Right ventricle myocardium superior (tissue), 1 donor: ENCODE data around the gene TPPP3. TPM values are rescaled to one million over a fixed set of nuclear protein-coding genes. Genes with fewer than 3 reads are reported as not detected.
A peak's percentile ranks its signal among the peaks of the same experiment; 100 is the strongest.

Source experiments
- ATAC-seq: fragments of 200-7000 bp; cut with Tn5 transposase; one replicate; pipeline ENCODE4 v1.9.1; 2020; ENCODE audit warnings: mild to moderate bottlenecking; ENCODE audit not compliant: poor library complexity
- DNase-seq: peaks from one replicate; pipeline ENCODE4 v3.0.0-alpha.2; 2020
- intact Hi-C: fragments of 100-400 bp; cut with DNase I; formaldehyde crosslinking; loops from one replicate; pipeline ENCODE4 v1.11.2; 2022
- total RNA-seq: library from RNA; stranded (reverse); fragmentation: NEBNext Ultra II Directional; extraction: Animal tissue kit (Norgen Biotek cat#: 25700); gene quantifications from one replicate; pipeline ENCODE4 v1.2.1, GENCODE V29; 2021
- donor health status: DM: no; HTN: yes; CAD: no; lungs with severe emphysema.

The TPPP3 gene
- total RNA-seq, 1 donor from 2014 or later: 8.9 TPM

DNA sequence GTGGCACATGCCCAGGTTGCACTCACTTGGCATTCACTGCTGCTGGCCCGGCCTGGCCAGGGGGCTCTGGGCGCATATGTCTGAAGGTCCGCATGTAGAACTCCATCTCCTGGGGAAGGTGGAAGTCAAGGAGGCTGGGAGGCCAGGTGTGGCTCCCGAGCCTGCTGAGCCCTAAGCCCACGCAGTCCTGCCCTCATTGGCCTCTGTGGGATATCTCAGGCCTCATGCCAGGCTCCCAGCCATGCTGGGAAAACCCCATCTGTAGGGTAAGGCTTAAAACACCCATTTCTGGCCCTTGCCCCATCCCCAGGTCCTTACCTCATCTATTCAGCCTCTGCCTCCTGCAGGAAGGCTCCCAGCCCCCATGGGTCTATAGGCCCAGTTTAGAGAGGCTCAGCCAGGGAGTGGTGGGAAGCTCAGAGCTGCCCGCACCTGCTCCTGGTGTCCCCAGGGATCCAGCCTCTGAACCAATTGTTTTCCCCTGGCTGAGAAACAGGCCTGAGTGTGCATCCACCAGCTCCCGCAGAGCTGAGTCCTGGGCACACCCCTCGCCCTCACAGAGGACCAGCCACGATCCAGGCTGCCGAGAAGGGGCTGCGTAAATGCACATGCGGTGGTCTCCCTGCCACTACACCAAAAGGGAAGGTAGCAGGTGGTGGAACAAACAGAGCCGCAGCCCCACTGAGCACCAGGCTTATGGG lies 2.3 kb upstream of the TPPP3 start:
- no peak for DNase-seq
- no peak for ATAC-seq
- intact Hi-C loops: loop anchor here (10.0 kb wide), 1 partner anchor 131 kb away; no protein-coding TSS in a partner anchor

GRCh38 chr16:67395105-67395457 lies 1.8 kb upstream of the TPPP3 start:
- no peak for DNase-seq
- no peak for ATAC-seq
- intact Hi-C loops: loop anchor here (10.0 kb wide), 1 partner anchor 130 kb away; no protein-coding TSS in a partner anchor

DNA sequence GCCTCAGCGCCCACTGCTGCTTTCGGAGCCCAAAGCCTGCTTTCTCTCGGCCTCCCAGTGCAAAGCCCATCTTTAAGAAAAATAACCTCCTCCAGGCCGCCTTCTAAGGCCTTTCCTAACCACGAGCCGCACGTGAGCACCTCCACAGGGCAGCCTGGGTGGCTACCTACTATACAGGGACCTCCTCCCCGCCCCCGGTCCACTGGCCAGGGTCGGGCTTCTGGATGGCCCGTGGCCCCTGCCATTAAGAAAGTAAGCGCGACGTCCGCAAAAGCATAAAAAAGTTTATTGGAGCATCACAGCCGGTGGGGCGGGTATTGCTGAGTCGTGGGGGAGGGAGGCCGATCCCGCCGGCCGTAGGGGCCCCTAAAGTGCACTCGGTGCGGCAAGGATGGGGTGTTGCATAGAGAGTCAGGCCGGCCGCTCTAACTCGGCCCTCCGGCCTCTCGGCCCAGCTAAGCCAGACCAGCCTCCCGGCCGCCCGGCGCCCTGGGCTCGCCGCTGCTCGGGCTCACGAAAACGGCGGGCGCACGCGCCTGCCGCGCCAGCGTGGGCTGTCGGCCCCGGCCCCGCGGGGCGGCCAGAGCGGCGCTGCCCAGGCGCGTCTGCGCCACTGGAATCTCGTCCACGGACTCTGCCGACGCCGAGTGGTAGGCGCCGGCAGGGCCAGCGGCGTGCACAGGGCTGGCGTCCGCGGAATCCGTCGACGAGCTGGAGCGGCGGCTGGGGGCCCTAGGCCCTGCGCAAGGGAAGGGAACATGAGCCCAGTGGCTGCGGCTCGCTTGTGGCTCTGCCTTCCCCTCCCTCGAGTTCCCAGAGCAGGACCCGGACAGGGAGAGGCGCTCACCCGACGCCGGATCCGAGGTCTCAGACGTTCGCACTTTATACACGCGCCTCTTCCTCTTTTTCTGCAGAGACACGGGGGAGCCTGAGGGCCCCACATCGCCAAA lies 1.1 kb upstream of the TPPP3 start:
- DNase-seq: peak; percentile 69
- no peak for ATAC-seq
- intact Hi-C loops: loop anchor here (10.0 kb wide), 1 partner anchor 130 kb away; no protein-coding TSS in a partner anchor

GRCh38 chr16:67393788-67394154 lies 473 bp upstream of the TPPP3 start:
- intact Hi-C loops: loop anchor here (10.0 kb wide), 1 partner anchor 129 kb away; no protein-coding TSS in a partner anchor
- DNase-seq: no peak
- no peak for ATAC-seq

DNA sequence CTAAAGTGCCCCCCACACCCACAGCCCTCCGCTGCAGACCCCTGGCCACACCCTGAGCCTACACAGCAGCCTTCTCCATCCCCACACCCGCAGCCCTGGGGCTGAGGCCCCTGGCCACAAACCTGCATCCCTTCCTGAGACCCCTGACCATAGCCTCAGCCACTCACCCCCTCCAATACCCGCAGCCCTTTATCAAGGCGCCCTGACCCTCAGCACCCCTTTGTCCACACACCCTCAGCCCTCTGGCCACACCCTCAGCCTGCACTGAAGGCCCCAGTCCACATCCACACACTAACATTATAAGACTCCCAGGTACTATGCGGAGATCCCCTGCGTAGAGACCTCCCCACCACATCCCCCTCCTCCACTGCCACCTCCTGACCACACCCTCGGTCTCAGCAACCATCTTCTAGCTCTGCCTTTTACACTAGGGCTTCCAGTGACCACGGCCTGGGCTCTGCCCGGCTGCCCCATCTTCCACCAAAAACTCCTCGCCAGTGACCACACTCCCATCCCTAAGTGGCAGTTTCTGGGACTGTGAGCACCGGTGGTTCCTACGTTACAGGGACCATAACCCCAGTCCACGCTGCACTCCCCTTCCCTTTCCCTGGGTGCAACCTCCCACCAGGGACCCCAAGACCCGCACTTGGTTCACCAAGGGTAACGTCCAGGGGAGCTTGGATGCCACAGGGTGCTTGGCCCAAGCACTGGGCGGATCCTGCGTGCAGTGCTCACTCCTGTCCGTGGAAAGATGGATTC lies 818 bp downstream of the TPPP3 start:
- intact Hi-C loops: loop anchor here (10.0 kb wide), 1 partner anchor 128 kb away; no protein-coding TSS in a partner anchor
- ATAC-seq (no peak), DNase-seq (no peak)

DNA sequence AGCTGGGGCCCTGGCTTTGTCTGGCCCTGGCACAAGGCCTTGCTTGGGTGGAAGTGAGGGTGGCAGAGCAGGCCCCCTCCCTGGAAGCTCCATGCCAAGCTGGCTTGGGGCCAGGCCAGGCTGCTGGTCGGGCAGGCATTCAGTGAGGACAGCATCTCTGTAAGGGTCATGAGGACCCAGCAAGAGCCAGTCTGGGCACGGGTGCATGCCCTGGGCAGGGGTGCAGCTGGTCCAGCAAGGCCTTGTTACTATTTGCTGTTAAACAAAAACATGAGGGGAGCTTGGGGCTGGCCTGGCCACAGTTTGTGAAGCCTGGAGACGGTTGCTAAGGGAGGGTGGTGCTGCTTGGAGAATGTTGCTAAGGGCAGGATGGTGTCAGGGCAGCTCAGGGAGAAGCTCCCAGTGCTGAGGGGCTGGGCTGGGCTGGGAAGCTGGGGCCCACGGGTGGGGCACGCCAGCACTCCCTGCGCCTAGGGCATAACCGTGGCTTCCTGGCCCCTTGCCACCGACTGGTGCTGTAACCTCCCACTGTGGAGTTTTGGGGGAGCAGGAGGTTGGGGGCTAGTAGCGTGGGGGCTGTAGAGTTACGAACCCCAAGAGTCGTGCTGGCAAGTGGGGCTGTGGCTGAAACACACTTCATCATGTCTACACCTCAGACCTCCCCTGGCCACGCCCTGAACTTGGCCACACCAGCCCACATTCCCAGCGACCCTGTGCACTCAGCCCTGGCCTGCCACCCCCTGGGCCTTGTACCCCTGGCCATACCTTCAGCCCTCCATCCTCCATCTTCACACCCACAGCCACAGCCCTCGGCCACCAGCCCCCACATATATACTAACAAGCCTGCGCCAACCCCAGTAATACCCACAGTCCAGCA lies 1.6 kb downstream of the TPPP3 start:
- ATAC-seq (no peak), DNase-seq (peak; percentile 49)
- intact Hi-C loops: loop anchor here (10.0 kb wide), 1 partner anchor 127 kb away; no protein-coding TSS in a partner anchor

- intact Hi-C loops: loop anchor here (10.0 kb wide), 1 partner anchor 126 kb away; no protein-coding TSS in a partner anchor
- DNase-seq (no peak), ATAC-seq (no peak)
Observed at GRCh38 chr16:67390816-67391423, 2.4 kb downstream of the TPPP3 start.

DNA sequence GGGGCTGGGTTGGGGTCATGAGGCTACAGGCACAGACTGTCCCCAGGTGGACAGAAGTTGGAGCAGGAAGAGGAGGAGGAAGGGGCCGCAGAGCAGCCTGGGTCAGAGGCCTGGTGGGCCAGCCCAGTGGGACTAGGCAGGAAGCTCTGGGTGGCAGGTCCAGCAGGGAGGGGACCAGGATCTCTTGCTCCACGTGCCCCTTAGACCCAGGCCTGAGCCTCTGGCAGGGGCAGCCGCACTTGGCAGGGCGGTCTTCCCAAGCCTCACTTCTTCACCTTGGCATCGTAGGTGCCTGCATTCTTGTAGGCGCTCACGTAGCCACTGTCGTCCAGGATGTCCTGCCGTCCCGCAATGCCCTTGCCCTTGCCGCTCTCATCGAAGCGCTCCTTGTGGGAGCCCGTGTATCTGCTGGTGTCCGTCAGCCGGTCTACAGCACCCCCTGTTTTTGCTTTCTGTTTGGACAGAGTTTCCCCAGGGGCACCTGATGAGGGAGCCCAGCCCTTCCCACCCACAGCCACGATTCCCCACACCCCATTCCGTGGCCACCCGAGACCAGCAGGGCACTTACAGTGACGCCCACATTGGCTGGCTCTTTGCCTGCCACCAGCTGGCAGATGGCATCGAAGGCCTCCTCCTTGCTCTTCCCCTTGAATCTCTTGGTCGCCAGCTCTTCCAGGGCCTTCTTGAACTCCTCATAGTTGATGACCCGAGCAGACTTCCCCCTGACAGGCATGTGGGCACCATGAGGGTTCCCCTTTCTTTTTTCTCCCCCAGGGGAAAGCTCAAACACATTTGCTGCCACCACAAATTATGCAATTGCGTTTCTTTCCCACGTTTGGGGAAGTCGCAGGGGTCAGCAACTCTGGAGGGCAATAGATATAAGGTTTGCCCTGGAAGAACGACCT lies 3.1 kb downstream of the TPPP3 start:
- ATAC-seq: peak; percentile 4
- peak; percentile 72 for DNase-seq
- intact Hi-C loops: loop anchor here (10.0 kb wide), 1 partner anchor 125 kb away; no protein-coding TSS in a partner anchor

DNA sequence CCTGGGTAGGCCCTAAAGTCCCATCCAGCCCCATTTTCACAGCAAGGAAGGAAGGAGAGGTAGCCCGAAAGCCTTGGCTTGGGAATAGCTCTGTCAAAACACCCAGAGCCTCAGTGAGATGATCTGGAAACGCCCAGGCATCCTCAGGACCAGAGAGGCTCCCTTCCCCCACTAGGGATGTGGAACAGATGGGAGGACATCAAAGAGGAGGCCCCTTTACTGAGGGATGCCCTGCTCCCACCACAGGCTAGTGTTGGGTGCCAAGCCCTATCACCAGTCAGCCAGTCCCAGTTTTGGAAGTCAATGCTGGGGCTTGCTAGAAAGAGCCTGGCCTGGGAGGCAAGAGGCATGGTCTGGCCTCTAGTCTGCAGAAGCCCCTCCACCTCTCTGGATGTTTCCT lies 4.7 kb downstream of the TPPP3 start:
- intact Hi-C loops: no loop called here
- ATAC-seq (no peak), DNase-seq (no peak)

DNA sequence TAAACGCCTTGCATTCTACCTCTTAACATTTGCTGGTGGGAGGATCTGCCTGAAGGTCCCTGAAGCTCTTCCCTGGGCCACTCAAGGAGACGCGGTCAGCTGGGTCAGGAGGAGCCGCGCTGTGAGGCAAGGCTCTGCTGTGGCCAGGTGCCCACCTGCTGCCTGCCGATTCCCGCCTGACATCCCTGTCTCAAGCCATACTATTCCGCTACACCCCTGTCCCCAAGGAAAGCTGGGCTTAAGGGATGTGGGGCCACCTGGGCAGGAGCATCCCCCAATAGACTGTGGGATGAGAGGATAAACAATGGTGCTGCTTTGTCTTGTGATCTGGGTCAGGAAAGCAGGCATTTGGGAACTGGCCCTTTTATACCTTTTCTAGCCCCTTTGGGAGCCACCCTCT lies 5.1 kb downstream of the TPPP3 start:
- intact Hi-C loops: no loop called here
- DNase-seq (no peak), ATAC-seq (no peak)

DNA sequence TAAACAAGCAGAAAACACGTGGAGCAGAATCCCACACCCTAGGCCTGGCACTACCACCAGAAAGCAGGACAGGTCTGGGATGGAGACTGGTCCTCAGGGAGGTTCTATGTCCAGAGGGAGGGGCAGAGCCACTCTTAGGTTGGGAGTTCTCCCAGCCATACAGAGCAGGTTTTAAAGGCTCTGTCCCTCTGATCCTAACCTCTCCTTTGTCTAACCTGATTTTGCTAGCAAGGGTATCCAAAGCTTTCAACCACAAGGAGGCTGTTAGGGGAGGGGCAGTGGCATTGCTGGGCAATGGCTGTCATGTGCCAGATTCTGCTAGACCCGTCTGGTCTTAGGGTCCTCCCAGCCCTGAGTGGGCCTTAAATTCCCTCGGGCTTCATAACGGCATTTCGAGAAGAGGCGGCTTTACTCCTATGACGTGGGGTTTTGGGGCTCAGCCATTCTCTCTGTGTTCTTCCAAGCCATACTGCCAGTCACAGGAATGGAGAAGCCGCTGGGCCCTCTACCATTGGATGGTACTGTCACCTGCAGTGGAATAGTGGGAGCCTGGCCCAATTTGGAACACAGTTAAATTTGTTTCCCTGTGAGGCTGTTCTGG lies 5.7 kb downstream of the TPPP3 start:
- DNase-seq (no peak), ATAC-seq (no peak)
- intact Hi-C loops: no loop called here

- DNase-seq: no peak
- intact Hi-C loops: no loop called here
- no peak for ATAC-seq
Observed at GRCh38 chr16:67386861-67387455, 6.3 kb downstream of the TPPP3 start.

GRCh38 chr16:67384778-67385510 lies 8.4 kb downstream of the TPPP3 start:
- ATAC-seq: no peak
- intact Hi-C loops: no loop called here
- DNase-seq: no peak

DNA sequence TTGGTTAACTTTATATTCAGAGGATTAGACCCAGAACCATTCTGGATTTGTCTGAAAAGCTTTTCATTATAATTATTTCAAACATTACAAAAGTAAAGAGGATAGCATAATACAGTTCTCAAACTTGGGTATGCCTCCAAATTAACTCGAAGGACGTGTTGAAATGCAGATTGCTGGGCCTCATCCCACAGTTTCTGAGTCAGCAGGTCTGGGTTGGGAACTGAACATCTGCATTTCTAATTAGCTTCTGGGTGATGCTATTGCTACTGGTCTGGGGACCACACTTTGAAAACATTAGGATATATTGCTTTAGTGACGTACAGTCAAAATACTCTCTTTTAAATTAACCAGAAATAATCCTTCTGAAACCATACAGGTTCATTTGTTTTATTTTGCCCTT lies 10.0 kb downstream of the TPPP3 start:
- DNase-seq (no peak), ATAC-seq (no peak)
- intact Hi-C loops: no loop called here

DNA sequence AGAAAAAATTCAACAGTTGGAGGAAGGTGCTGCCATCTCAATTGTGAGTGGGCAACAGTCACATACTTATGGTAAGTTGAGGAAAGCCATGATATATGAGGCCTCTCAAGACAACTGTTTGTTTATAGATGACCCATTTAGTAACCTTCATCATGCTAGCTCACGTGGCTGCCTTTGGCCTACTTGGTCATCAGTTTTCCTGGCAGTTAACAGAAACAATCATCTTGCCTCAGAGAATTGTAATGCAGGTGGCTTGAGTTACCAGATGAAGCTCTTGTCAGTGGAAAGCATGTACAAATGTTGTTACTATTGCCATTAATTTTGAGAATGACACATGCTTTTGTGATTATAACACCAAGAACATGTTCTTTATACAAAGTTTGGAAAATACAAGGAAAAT lies 14.7 kb downstream of the TPPP3 start:
- intact Hi-C loops: no loop called here
- DNase-seq (no peak), ATAC-seq (no peak)
